Thoracic aorta (tissue), 2 donors: ENCODE measurements around the gene SMPD3. TPM values are rescaled to one million over a fixed set of nuclear protein-coding genes. Genes with fewer than 3 reads are reported as not detected.

Experiments
- ATAC-seq: fragments of 150-250 bp; one replicate; pipeline ENCODE4 v1.8.0; 2017; ENCODE audit warnings: low read depth; ENCODE audit not compliant: insufficient number of reproducible peaks, low FRiP score
- DNase-seq: peaks from one replicate; pipeline ENCODE4 v3.0.0-alpha.2; 2020; ENCODE audit warnings: low spot score
- H3K27ac ChIP-seq, 2 donors: fragments of 200-600 bp; sonication (generic); 1 replicate in 1 of 2; 2 replicates in 1 of 2; pipeline ENCODE4 v1.5.1; 2016; ENCODE audit warnings: mild to moderate bottlenecking in 2 of 2, moderate library complexity in 2 of 2
- H3K27me3 ChIP-seq: fragments of 200-600 bp; sonication (generic); replicated peaks from 2 replicates; pipeline ENCODE4 v1.6.0; 2016; ENCODE audit warnings: mild to moderate bottlenecking; ENCODE audit not compliant: insufficient read depth
- H3K36me3 ChIP-seq: fragments of 200-600 bp; sonication (generic); one replicate; pipeline ENCODE4 v1.5.1; 2016
- H3K4me1 ChIP-seq, 2 donors: fragments of 200-600 bp; sonication (generic); 1 replicate in 1 of 2; 2 replicates in 1 of 2; pipeline versions ENCODE4 v1.5.1 to v1.6.0; 2016; ENCODE audit warnings: low read depth in 2 of 2, mild to moderate bottlenecking in 1 of 2; ENCODE audit not compliant: control insufficient read depth in 1 of 2
- H3K4me3 ChIP-seq: fragments of 200-600 bp; sonication (generic); 2 replicates; pipeline ENCODE4 v1.5.1; 2016; ENCODE audit warnings: mild to moderate bottlenecking
- H3K9me3 ChIP-seq: fragments of 200-600 bp; sonication (generic); 2 replicates; pipeline ENCODE4 v1.5.1; 2016
- total RNA-seq, 2 donors: library from RNA; depleted of rRNA; stranded (reverse); fragments of >200 nt; gene quantifications; one replicate each; pipeline versions ENCODE4 v1.1.0 to v1.2.3, GENCODE V29; 2016
- TF ChIP-seq, protein P1 (sequence below): fragments of 200-600 bp; sonication (generic); IDR thresholded peaks from one replicate; pipeline ENCODE4 v1.5.1; 2019; ENCODE audit warnings: antibody characterized with exemption

Gene SMPD3
- total RNA-seq, 2 donors from 2014 or later, result 0.41 to 6.5 TPM

DNA sequence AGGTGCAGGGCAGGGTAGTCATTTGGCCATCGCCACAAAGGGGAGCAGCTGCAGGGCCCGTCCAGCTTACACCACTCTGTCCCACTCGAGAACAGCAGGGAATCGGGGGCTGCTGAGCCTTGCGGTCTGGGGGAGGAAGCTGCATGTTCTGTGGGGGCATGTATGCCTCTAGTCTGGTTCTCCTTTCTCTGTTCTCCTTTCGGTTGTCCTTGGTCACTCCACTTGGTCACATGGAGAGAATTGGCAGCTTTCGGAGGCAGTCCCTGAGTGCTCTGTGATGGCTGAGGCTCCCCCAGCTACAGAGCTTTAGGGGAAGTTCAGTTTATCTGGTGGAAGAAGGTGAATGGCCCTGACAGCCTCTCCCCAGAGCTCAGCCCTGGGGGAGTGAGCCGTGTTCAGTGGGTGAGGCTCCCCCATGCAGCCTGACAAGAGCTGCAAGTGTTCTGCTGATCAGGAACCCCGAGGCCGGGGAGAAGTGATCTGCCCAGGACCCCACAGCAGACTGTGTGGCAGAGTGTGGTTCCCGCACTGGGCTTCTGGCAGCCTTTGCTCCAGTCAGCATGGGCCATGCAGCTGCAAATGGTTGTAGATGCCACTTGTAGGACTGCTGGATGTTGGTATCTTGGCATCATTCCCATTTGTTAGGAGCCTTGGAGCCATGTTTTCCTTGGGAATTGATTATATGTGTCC is 22.3 kb upstream of the SMPD3 start:
- ATAC-seq (no peak), DNase-seq (no peak)
- peaks cover 15 to 20% of the 10 kb centered on the region in 2 donors for H3K4me1 ChIP-seq
- H3K27ac ChIP-seq, result peak overlapping the region in 1 of 2 donors; percentile 41
- H3K9me3 ChIP-seq, result no peaks in the 10 kb centered on the region
- H3K36me3 ChIP-seq, result no peaks in the 10 kb centered on the region
- TF ChIP-seq, protein P1, sequence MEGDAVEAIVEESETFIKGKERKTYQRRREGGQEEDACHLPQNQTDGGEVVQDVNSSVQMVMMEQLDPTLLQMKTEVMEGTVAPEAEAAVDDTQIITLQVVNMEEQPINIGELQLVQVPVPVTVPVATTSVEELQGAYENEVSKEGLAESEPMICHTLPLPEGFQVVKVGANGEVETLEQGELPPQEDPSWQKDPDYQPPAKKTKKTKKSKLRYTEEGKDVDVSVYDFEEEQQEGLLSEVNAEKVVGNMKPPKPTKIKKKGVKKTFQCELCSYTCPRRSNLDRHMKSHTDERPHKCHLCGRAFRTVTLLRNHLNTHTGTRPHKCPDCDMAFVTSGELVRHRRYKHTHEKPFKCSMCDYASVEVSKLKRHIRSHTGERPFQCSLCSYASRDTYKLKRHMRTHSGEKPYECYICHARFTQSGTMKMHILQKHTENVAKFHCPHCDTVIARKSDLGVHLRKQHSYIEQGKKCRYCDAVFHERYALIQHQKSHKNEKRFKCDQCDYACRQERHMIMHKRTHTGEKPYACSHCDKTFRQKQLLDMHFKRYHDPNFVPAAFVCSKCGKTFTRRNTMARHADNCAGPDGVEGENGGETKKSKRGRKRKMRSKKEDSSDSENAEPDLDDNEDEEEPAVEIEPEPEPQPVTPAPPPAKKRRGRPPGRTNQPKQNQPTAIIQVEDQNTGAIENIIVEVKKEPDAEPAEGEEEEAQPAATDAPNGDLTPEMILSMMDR, result no peak
- peak overlapping the region; percentile 60 for H3K4me3 ChIP-seq
- H3K27me3 ChIP-seq, result no peaks in the 10 kb centered on the region

DNA sequence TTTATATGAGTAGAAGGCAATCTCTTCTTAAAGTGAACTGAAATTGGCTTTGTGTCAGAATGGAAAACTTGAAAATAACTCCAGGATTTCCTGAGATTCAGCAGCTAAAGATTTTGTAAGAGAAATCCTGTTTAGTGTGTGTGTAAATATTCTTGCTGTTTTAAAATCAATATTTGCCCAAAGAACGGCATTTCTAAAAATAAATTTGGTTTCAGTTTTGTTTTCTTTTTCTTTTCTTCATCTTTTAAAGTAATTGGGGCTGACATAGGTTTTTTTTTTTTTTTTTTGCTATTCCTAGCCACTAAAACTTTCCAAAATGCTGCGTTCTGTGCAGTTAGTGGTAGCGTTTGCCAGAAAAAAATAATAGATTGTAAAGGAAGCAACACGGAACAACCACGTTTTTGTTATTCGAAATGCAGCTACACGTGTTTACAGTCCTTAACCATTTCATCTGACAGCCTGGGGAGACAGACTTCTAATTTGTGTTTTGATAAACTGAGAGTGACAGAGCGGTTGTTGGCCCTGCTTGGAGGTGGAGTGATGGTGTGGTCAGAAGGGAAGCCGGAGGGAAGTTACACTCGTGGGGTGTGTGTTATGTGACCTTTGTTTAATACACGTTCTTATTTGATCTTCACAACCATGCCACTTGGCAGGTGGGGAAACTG is 21.6 kb upstream of the SMPD3 start:
- TF ChIP-seq, protein P1, result no peak
- no peaks in the 10 kb centered on the region for H3K36me3 ChIP-seq
- H3K4me3 ChIP-seq, result peak overlapping the region; percentile 60
- DNase-seq (no peak), ATAC-seq (no peak)
- H3K4me1 ChIP-seq, result peaks cover 15 to 20% of the 10 kb centered on the region in 2 donors
- no peaks in the 10 kb centered on the region for H3K9me3 ChIP-seq
- H3K27me3 ChIP-seq, result no peaks in the 10 kb centered on the region
- peak overlapping the region in 1 of 2 donors; percentile 41 for H3K27ac ChIP-seq

DNA sequence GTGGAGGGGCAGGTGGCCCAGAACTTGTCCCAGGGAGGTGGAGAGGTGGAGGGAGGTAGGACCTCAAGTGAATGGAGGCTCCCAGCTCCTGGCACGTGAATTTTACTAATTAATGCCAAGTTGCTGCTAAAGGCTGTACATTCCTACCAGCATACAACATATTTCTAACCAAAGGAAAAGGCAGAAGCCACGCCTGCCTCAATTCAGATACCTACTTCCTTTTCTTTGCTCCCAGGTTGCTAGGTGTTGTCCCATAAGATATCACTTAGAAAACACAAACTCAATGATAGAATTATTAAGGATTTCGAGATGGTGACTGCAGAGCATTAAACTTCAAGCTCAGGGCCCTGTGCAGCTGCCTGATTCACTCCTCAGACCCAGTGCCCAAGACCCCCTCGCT is 20.5 kb upstream of the SMPD3 start:
- no peak overlapping the region for H3K27ac ChIP-seq
- H3K36me3 ChIP-seq, result no peaks in the 10 kb centered on the region
- ATAC-seq (no peak), DNase-seq (no peak)
- no peaks in the 10 kb centered on the region for H3K9me3 ChIP-seq
- H3K27me3 ChIP-seq, result no peaks in the 10 kb centered on the region
- H3K4me3 ChIP-seq, result no peak overlapping the region
- TF ChIP-seq, protein P1, result no peak
- H3K4me1 ChIP-seq, result peaks cover 15 to 20% of the 10 kb centered on the region in 2 donors

DNA sequence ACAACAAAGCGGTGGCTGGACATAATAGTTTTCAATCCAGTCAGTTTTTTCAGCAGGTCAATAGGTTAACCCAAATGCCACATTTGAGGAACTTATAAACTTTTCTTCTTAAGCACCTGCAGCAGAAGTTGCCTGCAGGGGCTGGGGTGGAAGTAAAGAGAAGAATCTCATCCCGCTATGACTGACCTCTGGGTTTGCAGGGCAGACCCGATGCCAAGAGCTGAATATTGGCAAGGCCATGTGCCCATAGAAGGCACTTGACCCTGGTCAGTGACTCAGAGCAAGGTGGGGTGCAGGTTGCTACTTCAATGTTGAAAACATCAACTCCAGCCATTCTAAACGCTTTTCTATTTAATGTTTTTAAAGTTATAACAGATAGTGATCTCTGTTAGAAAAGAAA is 17.9 kb upstream of the SMPD3 start:
- H3K36me3 ChIP-seq, result no peaks in the 10 kb centered on the region
- TF ChIP-seq, protein P1, result no peak
- DNase-seq, result no peak
- peaks cover 15% of the 10 kb centered on the region in 2 donors for H3K4me1 ChIP-seq
- no peaks in the 10 kb centered on the region for H3K27me3 ChIP-seq
- ATAC-seq, result no peak
- no peaks in the 10 kb centered on the region for H3K9me3 ChIP-seq
- H3K27ac ChIP-seq, result no peak overlapping the region
- H3K4me3 ChIP-seq, result no peak overlapping the region

DNA sequence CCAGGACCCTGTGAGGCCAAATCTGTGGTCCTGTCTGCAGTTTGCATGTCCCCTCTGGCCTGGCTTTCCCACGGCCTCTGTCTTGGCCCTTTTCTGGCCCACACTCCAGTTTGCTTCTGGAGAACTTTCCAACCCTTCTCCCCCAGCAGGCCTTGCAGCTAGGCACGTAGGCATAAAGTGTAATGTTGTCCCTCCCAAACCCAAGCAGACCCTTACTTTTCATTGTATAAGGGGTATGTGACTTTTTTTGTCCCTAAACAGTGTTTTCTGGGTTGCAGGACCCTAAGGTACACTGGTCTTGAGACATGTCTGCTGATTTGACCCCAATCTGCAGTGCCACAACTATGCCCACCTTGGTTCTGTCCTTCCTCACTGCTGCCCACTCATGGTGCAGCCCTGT is 15.6 kb upstream of the SMPD3 start:
- H3K4me1 ChIP-seq, result peaks cover 0 to under 1% of the 10 kb centered on the region in 2 donors
- DNase-seq (no peak), ATAC-seq (no peak)
- H3K36me3 ChIP-seq, result no peaks in the 10 kb centered on the region
- no peak overlapping the region for H3K4me3 ChIP-seq
- H3K9me3 ChIP-seq, result no peaks in the 10 kb centered on the region
- H3K27ac ChIP-seq, result no peak overlapping the region
- TF ChIP-seq, protein P1, result no peak
- H3K27me3 ChIP-seq, result no peaks in the 10 kb centered on the region
